Right renal pelvis (tissue), 4 donors: ENCODE data around the gene FBL. TPM values are rescaled to one million over a fixed set of nuclear protein-coding genes. Genes with fewer than 3 reads are reported as not detected.
"Not testable (repeated sequence)": the region's sequence is repeated elsewhere in the genome, so short reads cannot be mapped to it uniquely, and the experiment has no call there.

ENCODE experiments used
- DNase-seq, 4 donors: peaks; one replicate each; pipeline ENCODE4 v3.0.0-alpha.2; 2013; ENCODE audit warnings: low read depth in 4 of 4, low spot score in 3 of 4, missing footprints in 1 of 4
- polyA plus RNA-seq, 4 donors: library from polyadenylated mRNA; unstranded; fragments of 120-200 nt; gene quantifications; one replicate each; pipeline ENCODE4 v1.2.1, GENCODE V29; 2013; ENCODE audit not compliant: insufficient read length in 4 of 4

The FBL gene
- polyA plus RNA-seq, 4 donors = 308 to 340 (median 323) TPM

- not testable (repeated sequence) for DNase-seq
Measured at GRCh38 chr19:39877982-39878381, 31.8 kb upstream of the FBL start.

- not testable (repeated sequence) for DNase-seq
Measured at GRCh38 chr19:39877488-39877887, 31.3 kb upstream of the FBL start.

GRCh38 chr19:39876486-39876885, 30.3 kb upstream of the FBL start:
- DNase-seq = not testable (repeated sequence)

GRCh38 chr19:39875401-39875864, 29.3 kb upstream of the FBL start:
- not testable (repeated sequence) for DNase-seq

- DNase-seq = no peak
Measured at GRCh38 chr19:39874404-39874803, 28.2 kb upstream of the FBL start.

GRCh38 chr19:39873385-39873784, 27.2 kb upstream of the FBL start:
- DNase-seq = no peak

- DNase-seq = no peak
Measured at GRCh38 chr19:39871886-39872866, 26.0 kb upstream of the FBL start.

GRCh38 chr19:39871362-39871761, 25.2 kb upstream of the FBL start:
- no peak for DNase-seq

GRCh38 chr19:39870171-39870971, 24.2 kb upstream of the FBL start:
- no peak for DNase-seq

- DNase-seq = no peak
Measured at GRCh38 chr19:39867952-39868351, 21.8 kb upstream of the FBL start.

- DNase-seq = no peak
Measured at GRCh38 chr19:39867133-39867532, 21.0 kb upstream of the FBL start.

- DNase-seq = no peak
Measured at GRCh38 chr19:39865953-39866352, 19.8 kb upstream of the FBL start.

GRCh38 chr19:39865186-39865585, 19.0 kb upstream of the FBL start:
- no peak for DNase-seq

GRCh38 chr19:39864118-39864517, 17.9 kb upstream of the FBL start:
- no peak for DNase-seq

GRCh38 chr19:39858541-39858940, 12.4 kb upstream of the FBL start:
- no peak for DNase-seq

GRCh38 chr19:39852882-39853281, 6.7 kb upstream of the FBL start:
- DNase-seq = no peak

GRCh38 chr19:39850892-39851291, 4.7 kb upstream of the FBL start:
- DNase-seq = no peak

GRCh38 chr19:39848392-39848791, 2.2 kb upstream of the FBL start:
- DNase-seq = no peak

- no peak for DNase-seq
Measured at GRCh38 chr19:39847525-39847924, 1.3 kb upstream of the FBL start.

- DNase-seq = no peak
Measured at GRCh38 chr19:39846678-39847486, 703 bp upstream of the FBL start.

- no peak for DNase-seq
Measured at GRCh38 chr19:39845584-39845932, 621 bp downstream of the FBL start.
